H1 (cell line): Measurements from ENCODE around the gene HBM.
"Not testable (repeated sequence)": the region's sequence is repeated elsewhere in the genome, so short reads cannot be mapped to it uniquely, and the experiment has no call there.

Experiments used
- YY1 ChIP-seq: IDR thresholded peaks from 2 replicates; pipeline ENCODE4 v1.6.1; 2011; ENCODE audit warnings: low read depth, mild to moderate bottlenecking, low read length
- TF ChIP-seq, protein P1 (sequence below), 3 experiments: IDR thresholded peaks; 1 replicate in 2 of 3; 2 replicates in 1 of 3; pipeline versions ENCODE4 v1.5.1 to v1.6.1; 2011; ENCODE audit warnings: low read length in 3 of 3, mild to moderate bottlenecking in 3 of 3, inconsistent platforms in 2 of 3, low read depth in 1 of 3, moderate library complexity in 1 of 3; ENCODE audit not compliant: insufficient read depth in 1 of 3; ENCODE audit errors: control extremely low read depth in 1 of 3

GRCh38 chr16:204046-204445, 38.3 kb downstream of the HBM start:
- TF ChIP-seq, protein P1, sequence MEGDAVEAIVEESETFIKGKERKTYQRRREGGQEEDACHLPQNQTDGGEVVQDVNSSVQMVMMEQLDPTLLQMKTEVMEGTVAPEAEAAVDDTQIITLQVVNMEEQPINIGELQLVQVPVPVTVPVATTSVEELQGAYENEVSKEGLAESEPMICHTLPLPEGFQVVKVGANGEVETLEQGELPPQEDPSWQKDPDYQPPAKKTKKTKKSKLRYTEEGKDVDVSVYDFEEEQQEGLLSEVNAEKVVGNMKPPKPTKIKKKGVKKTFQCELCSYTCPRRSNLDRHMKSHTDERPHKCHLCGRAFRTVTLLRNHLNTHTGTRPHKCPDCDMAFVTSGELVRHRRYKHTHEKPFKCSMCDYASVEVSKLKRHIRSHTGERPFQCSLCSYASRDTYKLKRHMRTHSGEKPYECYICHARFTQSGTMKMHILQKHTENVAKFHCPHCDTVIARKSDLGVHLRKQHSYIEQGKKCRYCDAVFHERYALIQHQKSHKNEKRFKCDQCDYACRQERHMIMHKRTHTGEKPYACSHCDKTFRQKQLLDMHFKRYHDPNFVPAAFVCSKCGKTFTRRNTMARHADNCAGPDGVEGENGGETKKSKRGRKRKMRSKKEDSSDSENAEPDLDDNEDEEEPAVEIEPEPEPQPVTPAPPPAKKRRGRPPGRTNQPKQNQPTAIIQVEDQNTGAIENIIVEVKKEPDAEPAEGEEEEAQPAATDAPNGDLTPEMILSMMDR (IDR thresholded peaks at IDR 0.05; ENCODE audit: control extremely low read depth in 1 of 3, insufficient read depth in 1 of 3, low read depth in 1 of 3, low read length in 3 of 3): not testable (repeated sequence)
- TF ChIP-seq YY1: not testable (repeated sequence)
